ENCODE measurements around the gene MGAT4D. TPM values are rescaled to one million over a fixed set of nuclear protein-coding genes. Genes with fewer than 3 reads are reported as not detected.

The MGAT4D gene
- total and polyA plus RNA-seq, 4 donors, result not detected

DNA sequence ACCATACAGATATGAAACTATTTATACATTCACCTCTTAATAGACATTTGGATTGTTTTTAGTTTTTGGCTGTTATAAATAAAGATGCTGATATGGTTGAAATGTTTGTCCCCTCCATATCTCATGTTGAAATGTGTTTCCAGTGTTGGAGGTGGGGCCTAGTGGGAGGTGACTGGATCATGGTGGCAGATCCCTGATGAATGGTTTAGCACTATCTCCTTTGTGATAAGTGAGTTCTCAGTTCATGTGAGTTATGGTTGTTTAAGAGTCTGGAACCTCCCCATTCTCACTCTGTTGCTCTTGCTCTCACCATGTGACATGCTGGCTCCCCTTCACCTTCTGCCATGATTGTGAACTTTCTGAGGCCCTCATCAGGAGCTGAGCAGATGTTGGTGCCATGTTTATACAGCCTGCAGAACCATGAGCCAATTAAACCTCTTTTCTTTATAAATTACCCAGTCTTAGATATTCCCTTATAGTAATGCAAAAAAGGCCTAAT is 58.4 kb downstream of the MGAT4D start:
- no peaks in the 10 kb centered on the region for H3K9me3 ChIP-seq (ENCODE audit: control insufficient read depth in 4 of 4, low read length in 3 of 4)
- H3K4me1 ChIP-seq (ENCODE audit: control insufficient read depth in 4 of 4, insufficient read depth in 4 of 4, low read length in 3 of 4), result no peaks in the 10 kb centered on the region
- TF ChIP-seq TAF1 (conservative IDR thresholded peaks at IDR 0.05), result no peak
- TF ChIP-seq, protein P1, sequence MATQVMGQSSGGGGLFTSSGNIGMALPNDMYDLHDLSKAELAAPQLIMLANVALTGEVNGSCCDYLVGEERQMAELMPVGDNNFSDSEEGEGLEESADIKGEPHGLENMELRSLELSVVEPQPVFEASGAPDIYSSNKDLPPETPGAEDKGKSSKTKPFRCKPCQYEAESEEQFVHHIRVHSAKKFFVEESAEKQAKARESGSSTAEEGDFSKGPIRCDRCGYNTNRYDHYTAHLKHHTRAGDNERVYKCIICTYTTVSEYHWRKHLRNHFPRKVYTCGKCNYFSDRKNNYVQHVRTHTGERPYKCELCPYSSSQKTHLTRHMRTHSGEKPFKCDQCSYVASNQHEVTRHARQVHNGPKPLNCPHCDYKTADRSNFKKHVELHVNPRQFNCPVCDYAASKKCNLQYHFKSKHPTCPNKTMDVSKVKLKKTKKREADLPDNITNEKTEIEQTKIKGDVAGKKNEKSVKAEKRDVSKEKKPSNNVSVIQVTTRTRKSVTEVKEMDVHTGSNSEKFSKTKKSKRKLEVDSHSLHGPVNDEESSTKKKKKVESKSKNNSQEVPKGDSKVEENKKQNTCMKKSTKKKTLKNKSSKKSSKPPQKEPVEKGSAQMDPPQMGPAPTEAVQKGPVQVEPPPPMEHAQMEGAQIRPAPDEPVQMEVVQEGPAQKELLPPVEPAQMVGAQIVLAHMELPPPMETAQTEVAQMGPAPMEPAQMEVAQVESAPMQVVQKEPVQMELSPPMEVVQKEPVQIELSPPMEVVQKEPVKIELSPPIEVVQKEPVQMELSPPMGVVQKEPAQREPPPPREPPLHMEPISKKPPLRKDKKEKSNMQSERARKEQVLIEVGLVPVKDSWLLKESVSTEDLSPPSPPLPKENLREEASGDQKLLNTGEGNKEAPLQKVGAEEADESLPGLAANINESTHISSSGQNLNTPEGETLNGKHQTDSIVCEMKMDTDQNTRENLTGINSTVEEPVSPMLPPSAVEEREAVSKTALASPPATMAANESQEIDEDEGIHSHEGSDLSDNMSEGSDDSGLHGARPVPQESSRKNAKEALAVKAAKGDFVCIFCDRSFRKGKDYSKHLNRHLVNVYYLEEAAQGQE (IDR thresholded peaks at IDR 0.05), result no peak
- TF ChIP-seq GABPA (IDR thresholded peaks at IDR 0.05 in 1 of 2, conservative IDR thresholded peaks at IDR 0.05 in 1 of 2), result no peak
- TF ChIP-seq, protein P2, sequence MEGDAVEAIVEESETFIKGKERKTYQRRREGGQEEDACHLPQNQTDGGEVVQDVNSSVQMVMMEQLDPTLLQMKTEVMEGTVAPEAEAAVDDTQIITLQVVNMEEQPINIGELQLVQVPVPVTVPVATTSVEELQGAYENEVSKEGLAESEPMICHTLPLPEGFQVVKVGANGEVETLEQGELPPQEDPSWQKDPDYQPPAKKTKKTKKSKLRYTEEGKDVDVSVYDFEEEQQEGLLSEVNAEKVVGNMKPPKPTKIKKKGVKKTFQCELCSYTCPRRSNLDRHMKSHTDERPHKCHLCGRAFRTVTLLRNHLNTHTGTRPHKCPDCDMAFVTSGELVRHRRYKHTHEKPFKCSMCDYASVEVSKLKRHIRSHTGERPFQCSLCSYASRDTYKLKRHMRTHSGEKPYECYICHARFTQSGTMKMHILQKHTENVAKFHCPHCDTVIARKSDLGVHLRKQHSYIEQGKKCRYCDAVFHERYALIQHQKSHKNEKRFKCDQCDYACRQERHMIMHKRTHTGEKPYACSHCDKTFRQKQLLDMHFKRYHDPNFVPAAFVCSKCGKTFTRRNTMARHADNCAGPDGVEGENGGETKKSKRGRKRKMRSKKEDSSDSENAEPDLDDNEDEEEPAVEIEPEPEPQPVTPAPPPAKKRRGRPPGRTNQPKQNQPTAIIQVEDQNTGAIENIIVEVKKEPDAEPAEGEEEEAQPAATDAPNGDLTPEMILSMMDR (IDR thresholded peaks at IDR 0.05; ENCODE audit: low read depth, low read length, missing input control), result no peak
- no peak for TF ChIP-seq FOXA2 (IDR thresholded peaks at IDR 0.05)
- no peak for TF ChIP-seq EGR1 (IDR thresholded peaks at IDR 0.05; ENCODE audit: low read depth in 2 of 2)
- TF ChIP-seq, protein P3, sequence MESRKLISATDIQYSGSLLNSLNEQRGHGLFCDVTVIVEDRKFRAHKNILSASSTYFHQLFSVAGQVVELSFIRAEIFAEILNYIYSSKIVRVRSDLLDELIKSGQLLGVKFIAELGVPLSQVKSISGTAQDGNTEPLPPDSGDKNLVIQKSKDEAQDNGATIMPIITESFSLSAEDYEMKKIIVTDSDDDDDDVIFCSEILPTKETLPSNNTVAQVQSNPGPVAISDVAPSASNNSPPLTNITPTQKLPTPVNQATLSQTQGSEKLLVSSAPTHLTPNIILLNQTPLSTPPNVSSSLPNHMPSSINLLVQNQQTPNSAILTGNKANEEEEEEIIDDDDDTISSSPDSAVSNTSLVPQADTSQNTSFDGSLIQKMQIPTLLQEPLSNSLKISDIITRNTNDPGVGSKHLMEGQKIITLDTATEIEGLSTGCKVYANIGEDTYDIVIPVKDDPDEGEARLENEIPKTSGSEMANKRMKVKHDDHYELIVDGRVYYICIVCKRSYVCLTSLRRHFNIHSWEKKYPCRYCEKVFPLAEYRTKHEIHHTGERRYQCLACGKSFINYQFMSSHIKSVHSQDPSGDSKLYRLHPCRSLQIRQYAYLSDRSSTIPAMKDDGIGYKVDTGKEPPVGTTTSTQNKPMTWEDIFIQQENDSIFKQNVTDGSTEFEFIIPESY (IDR thresholded peaks at IDR 0.05), result no peak
- TF ChIP-seq, protein P4, sequence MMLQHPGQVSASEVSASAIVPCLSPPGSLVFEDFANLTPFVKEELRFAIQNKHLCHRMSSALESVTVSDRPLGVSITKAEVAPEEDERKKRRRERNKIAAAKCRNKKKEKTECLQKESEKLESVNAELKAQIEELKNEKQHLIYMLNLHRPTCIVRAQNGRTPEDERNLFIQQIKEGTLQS (IDR thresholded peaks at IDR 0.05), result no peak
- TF ChIP-seq HNF4A (conservative IDR thresholded peaks at IDR 0.05), result no peak
- TF ChIP-seq SP1 (IDR thresholded peaks at IDR 0.05), result no peak
- TF ChIP-seq YY1 (IDR thresholded peaks at IDR 0.05), result no peak
- TF ChIP-seq NR2F2 (IDR thresholded peaks at IDR 0.05), result no peak
- TF ChIP-seq RXRA (IDR thresholded peaks at IDR 0.05), result no peak
- H3K9ac ChIP-seq (ENCODE audit: low read depth in 1 of 2, low read length in 2 of 2), result no peak overlapping the region
- H3K4me3 ChIP-seq (ENCODE audit: low read depth in 1 of 3, low read length in 3 of 3), result no peak overlapping the region
- H3K27ac ChIP-seq (ENCODE audit: low read depth in 1 of 2, low read length in 2 of 2), result no peak overlapping the region
- peaks cover 0 to 5% (median 0%) of the 10 kb centered on the region in 4 donors for H3K27me3 ChIP-seq (ENCODE audit: control insufficient read depth in 4 of 4, insufficient read depth in 4 of 4, low read length in 3 of 4)
- no peak for DNase-seq (ENCODE audit: low spot score)
- H3K36me3 ChIP-seq (ENCODE audit: control insufficient read depth in 4 of 4, insufficient read depth in 3 of 4, low read depth in 1 of 4, low read length in 3 of 4), result no peaks in the 10 kb centered on the region

DNA sequence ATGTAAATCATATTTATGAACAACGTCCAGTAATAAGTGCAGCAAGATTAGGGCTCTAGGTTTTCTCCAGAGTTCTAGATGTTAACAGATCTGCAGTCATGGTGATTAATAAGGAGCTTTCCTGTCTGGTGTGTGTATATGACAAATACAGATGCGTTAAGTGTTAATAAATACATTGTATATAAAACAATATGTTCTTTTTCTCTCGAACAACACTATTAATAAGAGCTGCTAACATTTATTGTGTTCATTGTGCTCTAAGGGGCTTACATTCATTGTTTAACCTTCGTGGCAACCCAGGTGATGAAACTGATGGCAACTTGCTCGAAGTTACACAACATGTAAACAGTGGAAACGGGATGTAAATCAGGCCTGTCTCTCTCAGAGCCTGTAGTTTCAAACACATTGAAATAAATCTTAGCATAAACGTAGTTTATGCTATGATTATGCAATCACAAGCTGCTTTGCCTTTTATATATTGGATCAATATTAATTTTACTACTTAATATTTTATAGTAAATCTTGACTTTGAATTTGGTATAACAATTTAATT is 70.1 kb downstream of the MGAT4D start:
- Histone ChIP-seq H3K4me3 (ENCODE audit: low read depth in 1 of 3, low read length in 3 of 3) (peak overlapping the region; percentile 44 to 77 (median 56)), H3K36me3 (ENCODE audit: control insufficient read depth in 4 of 4, insufficient read depth in 3 of 4, low read depth in 1 of 4, low read length in 3 of 4) (no peaks in the 10 kb centered on the region), H3K27me3 (ENCODE audit: control insufficient read depth in 4 of 4, insufficient read depth in 4 of 4, low read length in 3 of 4) (no peaks in the 10 kb centered on the region), H3K9ac (ENCODE audit: low read depth in 1 of 2, low read length in 2 of 2) (peak overlapping the region in 1 of 2 donors; percentile 9), H3K9me3 (ENCODE audit: control insufficient read depth in 4 of 4, low read length in 3 of 4) (no peaks in the 10 kb centered on the region), H3K4me1 (ENCODE audit: control insufficient read depth in 4 of 4, insufficient read depth in 4 of 4, low read length in 3 of 4) (peaks cover 0 to 17% (median 11%) of the 10 kb centered on the region in 4 donors), H3K27ac (ENCODE audit: low read depth in 1 of 2, low read length in 2 of 2) (peak overlapping the region in 1 of 2 donors; percentile 40)
- no peak for DNase-seq (ENCODE audit: low spot score)
- WGBS, result 20% methylated on average over 7 of the region's 7 CpGs
- TF ChIP-seq FOXA2 (IDR thresholded peaks at IDR 0.05) (peak; percentile 73), RXRA (IDR thresholded peaks at IDR 0.05) (peak; percentile 24 to 30), GABPA (IDR thresholded peaks at IDR 0.05 in 1 of 2, conservative IDR thresholded peaks at IDR 0.05 in 1 of 2) (no peak), YY1 (IDR thresholded peaks at IDR 0.05) (no peak), SP1 (IDR thresholded peaks at IDR 0.05) (peak; percentile 46), NR2F2 (IDR thresholded peaks at IDR 0.05) (no peak), RAD21 (IDR thresholded peaks at IDR 0.05) (no peak), FOXA1 (IDR thresholded peaks at IDR 0.05) (peak; percentile 49), HNF4A (conservative IDR thresholded peaks at IDR 0.05) (no peak)
- TF ChIP-seq, protein P5, sequence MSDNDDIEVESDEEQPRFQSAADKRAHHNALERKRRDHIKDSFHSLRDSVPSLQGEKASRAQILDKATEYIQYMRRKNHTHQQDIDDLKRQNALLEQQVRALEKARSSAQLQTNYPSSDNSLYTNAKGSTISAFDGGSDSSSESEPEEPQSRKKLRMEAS (IDR thresholded peaks at IDR 0.05), result no peak
- TF ChIP-seq, protein P3 (IDR thresholded peaks at IDR 0.05), result no peak
- TF ChIP-seq, protein P4 (IDR thresholded peaks at IDR 0.05), result peak; percentile 71
- TF ChIP-seq, protein P2 (IDR thresholded peaks at IDR 0.05; ENCODE audit: low read depth, low read length, missing input control), result no peak
